A549 (cell line): Measurements from ENCODE around the gene VPS52. TPM values are rescaled to one million over a fixed set of nuclear protein-coding genes. Genes with fewer than 3 reads are reported as not detected.

ENCODE experiments used
- ATAC-seq, 2 experiments: fragments of 200-7000 bp in 1 of 2; fragments of >200 bp in 1 of 2; cut with Nextera tagmentation in 1 of 2; cut with Tn5 transposase in 1 of 2; 3 replicates each; pipeline versions ENCODE4 v1.8.0 to v1.9.1; 2018 to 2020; ENCODE audit warnings: mild to moderate bottlenecking in 1 of 2, moderate library complexity in 1 of 2
- CTCF ChIA-PET: fragments of 300-600 bp; sonication (Branson Sonifier 250); formaldehyde crosslinking; extraction: SDS; loops from one replicate; lab custom pipeline; 2021; ENCODE audit warnings: antibody characterized with exemption, inconsistent platforms; lab: Yijun Ruan, JAX
- POLR2A ChIA-PET: fragments of 350-600 bp; formaldehyde crosslinking; extraction: SDS; loops from one replicate; lab custom pipeline; 2021; ENCODE audit warnings: antibody characterized with exemption, inconsistent platforms; lab: Yijun Ruan, JAX
- DNase-seq, 2 experiments: peaks; one replicate each; pipeline versions ENCODE4 v3.0.0 to v3.0.0-alpha.2; 2011 to 2016; ENCODE audit warnings: low read depth in 1 of 2, low spot score in 1 of 2
- FAIRE-seq: peaks from 2 replicates; lab custom pipeline; 2011; peaks lifted over from hg19 to GRCh38; lab: Jason Lieb, UNC
- H3K27ac ChIP-seq, 2 experiments: fragments of >200 bp; sonication (Bioruptor Twin); formaldehyde crosslinking; 3 replicates each; pipeline ENCODE4 v1.5.1; 2016 to 2017
- H3K4me1 ChIP-seq: fragments of >200 bp; sonication (Bioruptor Twin); formaldehyde crosslinking; 3 replicates; pipeline ENCODE4 v1.6.1; 2016
- H3K4me2 ChIP-seq: fragments of >200 bp; sonication (Bioruptor Twin); formaldehyde crosslinking; 3 replicates; pipeline ENCODE4 v1.6.1; 2016
- H3K4me3 ChIP-seq: fragments of >200 bp; sonication (Bioruptor Twin); formaldehyde crosslinking; 3 replicates; pipeline ENCODE4 v1.5.1; 2016
- H3K9me3 ChIP-seq: fragments of >200 bp; sonication (Bioruptor Twin); formaldehyde crosslinking; 3 replicates; pipeline ENCODE4 v1.6.1; 2016
- CEBPB ChIP-seq, 2 experiments: fragments of >200 bp in 1 of 2; sonication (Bioruptor Twin) in 1 of 2; formaldehyde crosslinking in 1 of 2; IDR thresholded peaks; 2 replicates each; pipeline ENCODE4 v1.6.1; 2012 to 2016
- EP300 ChIP-seq, 2 experiments: fragments of >200 bp; sonication (Bioruptor Twin); formaldehyde crosslinking; IDR thresholded peaks; 2 replicates in 1 of 2; 3 replicates in 1 of 2; pipeline ENCODE4 v1.6.1; 2016 to 2017
- HOXA7 ChIP-seq: fragments of 250-450 bp; sonication (Bioruptor Pico); IDR thresholded peaks from 2 replicates; pipeline ENCODE4 v1.5.0; 2020; ENCODE audit warnings: mild to moderate bottlenecking, moderate library complexity
- HOXB5 ChIP-seq: fragments of 250-450 bp; sonication (Bioruptor Pico); IDR thresholded peaks from 2 replicates; pipeline ENCODE4 v1.5.0; 2020; ENCODE audit warnings: mild to moderate bottlenecking, moderate library complexity
- JUN ChIP-seq, 2 experiments: fragments of >200 bp; sonication (Bioruptor Twin); formaldehyde crosslinking; IDR thresholded peaks; 2 replicates in 1 of 2; 3 replicates in 1 of 2; pipeline ENCODE4 v1.6.1; 2016 to 2017
- NFE2L2 ChIP-seq: fragments of 150-350 bp; conservative IDR thresholded peaks from 2 replicates; pipeline ENCODE4 v1.6.1; 2014; ENCODE audit warnings: low read length
- NPAS2 ChIP-seq: fragments of 250-450 bp; sonication (Bioruptor Pico); IDR thresholded peaks from 2 replicates; pipeline ENCODE4 v1.8.0; 2022; ENCODE audit warnings: mild to moderate bottlenecking, moderate library complexity, borderline replicate concordance
- NR3C1 ChIP-seq: fragments of >200 bp; sonication (Bioruptor Twin); formaldehyde crosslinking; IDR thresholded peaks from 3 replicates; pipeline ENCODE4 v1.6.1; 2017
- POLR2AphosphoS2 ChIP-seq: conservative IDR thresholded peaks from 2 replicates; pipeline ENCODE4 v1.6.1; 2012; ENCODE audit warnings: low read length, improper control_type of control experiment, inconsistent platforms
- RARB ChIP-seq: fragments of 250-450 bp; sonication (Bioruptor Pico); IDR thresholded peaks from 2 replicates; pipeline ENCODE4 v1.8.0; 2021; ENCODE audit warnings: mild to moderate bottlenecking, moderate library complexity
- SMC3 ChIP-seq: fragments of >200 bp; sonication (Bioruptor Twin); formaldehyde crosslinking; IDR thresholded peaks from 3 replicates; pipeline ENCODE4 v1.6.1; 2018; ENCODE audit warnings: inconsistent platforms
- ZFP36 ChIP-seq: fragments of 450-650 bp; IDR thresholded peaks from 2 replicates; pipeline ENCODE4 v1.6.1; 2014; ENCODE audit warnings: borderline replicate concordance; ENCODE audit not compliant: partially characterized antibody
- ZSCAN20 ChIP-seq: fragments of 250-450 bp; sonication (Bioruptor Pico); IDR thresholded peaks from 2 replicates; pipeline ENCODE4 v1.8.0; 2022; ENCODE audit warnings: mild to moderate bottlenecking, moderate library complexity
- WGBS: methylation state at CpG from one replicate; pipeline ENCODE4 v1.1.6; 2017; ENCODE audit errors: missing lambda C conversion rate; 5-methylcytosine and 5-hydroxymethylcytosine counted together
- polyA plus RNA-seq, 4 experiments: library from polyadenylated mRNA; depleted of rRNA in 3 of 4; stranded (reverse); fragments of >200 nt; fragmentation: RNase III in 1 of 4; extraction: RNeasy Plus Mini Kit Qiagen cat#74134 plus additional on column Dnase treatment in 1 of 4; gene quantifications; 2 replicates in 3 of 4; 3 replicates in 1 of 4; pipeline ENCODE4 v1.2.3, GENCODE V29; 2011 to 2017
- TF ChIP-seq, protein P1 (sequence below): fragments of 150-350 bp; IDR thresholded peaks from 2 replicates; pipeline ENCODE4 v1.6.1; 2014; ENCODE audit warnings: low read depth, mild to moderate bottlenecking, low read length
- TF ChIP-seq, protein P2 (sequence below): fragments of 200-600 bp; sonication (generic); IDR thresholded peaks from 2 replicates; pipeline ENCODE4 v1.6.1; 2016; ENCODE audit warnings: antibody characterized with exemption, mild to moderate bottlenecking, moderate library complexity
- TF ChIP-seq, protein P3 (sequence below): fragments of >200 bp; sonication (Bioruptor Twin); formaldehyde crosslinking; IDR thresholded peaks from 2 replicates; pipeline ENCODE4 v1.6.1; 2016
- TF ChIP-seq, protein P4 (sequence below): IDR thresholded peaks from 2 replicates; pipeline ENCODE4 v1.6.1; 2012
- TF ChIP-seq, protein P5 (sequence below): IDR thresholded peaks from 2 replicates; pipeline ENCODE4 v1.6.1; 2012
- TF ChIP-seq, protein P6 (sequence below): fragments of 250-450 bp; sonication (Bioruptor Pico); IDR thresholded peaks from 2 replicates; pipeline ENCODE4 v1.5.0; 2021; ENCODE audit warnings: mild to moderate bottlenecking, moderate library complexity, borderline replicate concordance
- TF ChIP-seq, protein P7 (sequence below): fragments of 250-450 bp; sonication (Bioruptor Pico); IDR thresholded peaks from 2 replicates; pipeline ENCODE4 v1.5.0; 2020; ENCODE audit warnings: low read depth, mild to moderate bottlenecking, moderate library complexity

Gene VPS52
- polyA plus RNA-seq, 2 of the 4 experiments (the other 2 are of a cell fraction), result 22.8 to 38.9 TPM

DNA sequence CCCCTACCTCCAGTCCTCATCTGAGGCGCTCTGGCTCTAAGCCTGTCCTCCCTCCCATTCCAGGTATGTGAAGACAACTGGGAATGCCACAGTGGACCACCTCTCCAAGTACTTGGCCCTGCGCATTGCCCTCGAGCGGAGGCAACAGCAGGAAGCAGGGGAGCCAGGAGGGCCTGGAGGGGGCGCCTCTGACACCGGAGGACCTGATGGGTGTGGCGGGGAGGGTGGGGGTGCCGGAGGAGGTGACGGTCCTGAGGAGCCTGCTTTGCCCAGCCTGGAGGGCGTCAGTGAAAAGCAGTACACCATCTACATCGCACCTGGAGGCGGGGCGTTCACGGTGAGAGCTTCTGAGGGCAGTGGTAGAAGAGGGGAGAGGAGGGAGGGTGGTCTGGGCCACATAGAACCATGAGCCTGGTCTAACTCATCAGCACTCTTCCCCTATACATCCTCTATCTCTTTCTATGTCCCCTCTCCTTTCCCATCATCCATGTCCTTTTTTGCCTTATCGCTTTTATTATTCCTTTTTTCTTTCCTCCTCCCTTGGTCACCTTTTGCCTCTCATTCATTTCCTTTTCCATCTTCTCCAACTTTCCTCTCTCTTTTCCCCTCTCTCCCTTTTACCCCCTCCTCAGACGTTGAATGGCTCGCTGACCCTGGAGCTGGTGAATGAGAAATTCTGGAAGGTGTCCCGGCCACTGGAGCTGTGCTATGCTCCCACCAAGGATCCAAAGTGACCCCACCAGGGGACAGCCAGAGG, 59.8 kb downstream of the VPS52 start:
- ATAC-seq (no peak), FAIRE-seq (no peak), DNase-seq (no peak)
- Histone ChIP-seq H3K9me3 (no peaks in the 10 kb centered on the region), H3K4me3 (no peak overlapping the region), H3K4me1 (peaks cover 12% of the 10 kb centered on the region), H3K4me2 (no peak overlapping the region), H3K27ac (no peak overlapping the region)
- 94% methylated on average over 10 of the region's 18 CpGs for WGBS
- ChIA-PET POLR2A (interaction anchor here (0.5 kb wide), 1 partner anchor 12 kb away, joined by 3 read pairs; no protein-coding TSS in a partner anchor), CTCF (interaction anchor here (1.0 kb wide), 1 partner anchor 37 kb away, joined by 4 read pairs; no protein-coding TSS in a partner anchor)
- TF ChIP-seq NR3C1, result no peak
- TF ChIP-seq, protein P1, sequence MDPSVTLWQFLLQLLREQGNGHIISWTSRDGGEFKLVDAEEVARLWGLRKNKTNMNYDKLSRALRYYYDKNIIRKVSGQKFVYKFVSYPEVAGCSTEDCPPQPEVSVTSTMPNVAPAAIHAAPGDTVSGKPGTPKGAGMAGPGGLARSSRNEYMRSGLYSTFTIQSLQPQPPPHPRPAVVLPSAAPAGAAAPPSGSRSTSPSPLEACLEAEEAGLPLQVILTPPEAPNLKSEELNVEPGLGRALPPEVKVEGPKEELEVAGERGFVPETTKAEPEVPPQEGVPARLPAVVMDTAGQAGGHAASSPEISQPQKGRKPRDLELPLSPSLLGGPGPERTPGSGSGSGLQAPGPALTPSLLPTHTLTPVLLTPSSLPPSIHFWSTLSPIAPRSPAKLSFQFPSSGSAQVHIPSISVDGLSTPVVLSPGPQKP, result no peak
- TF ChIP-seq NPAS2 (CRISPR knock-in tag), result no peak
- no peak for TF ChIP-seq ZFP36
- TF ChIP-seq POLR2AphosphoS2, result no peak
- TF ChIP-seq, protein P2, sequence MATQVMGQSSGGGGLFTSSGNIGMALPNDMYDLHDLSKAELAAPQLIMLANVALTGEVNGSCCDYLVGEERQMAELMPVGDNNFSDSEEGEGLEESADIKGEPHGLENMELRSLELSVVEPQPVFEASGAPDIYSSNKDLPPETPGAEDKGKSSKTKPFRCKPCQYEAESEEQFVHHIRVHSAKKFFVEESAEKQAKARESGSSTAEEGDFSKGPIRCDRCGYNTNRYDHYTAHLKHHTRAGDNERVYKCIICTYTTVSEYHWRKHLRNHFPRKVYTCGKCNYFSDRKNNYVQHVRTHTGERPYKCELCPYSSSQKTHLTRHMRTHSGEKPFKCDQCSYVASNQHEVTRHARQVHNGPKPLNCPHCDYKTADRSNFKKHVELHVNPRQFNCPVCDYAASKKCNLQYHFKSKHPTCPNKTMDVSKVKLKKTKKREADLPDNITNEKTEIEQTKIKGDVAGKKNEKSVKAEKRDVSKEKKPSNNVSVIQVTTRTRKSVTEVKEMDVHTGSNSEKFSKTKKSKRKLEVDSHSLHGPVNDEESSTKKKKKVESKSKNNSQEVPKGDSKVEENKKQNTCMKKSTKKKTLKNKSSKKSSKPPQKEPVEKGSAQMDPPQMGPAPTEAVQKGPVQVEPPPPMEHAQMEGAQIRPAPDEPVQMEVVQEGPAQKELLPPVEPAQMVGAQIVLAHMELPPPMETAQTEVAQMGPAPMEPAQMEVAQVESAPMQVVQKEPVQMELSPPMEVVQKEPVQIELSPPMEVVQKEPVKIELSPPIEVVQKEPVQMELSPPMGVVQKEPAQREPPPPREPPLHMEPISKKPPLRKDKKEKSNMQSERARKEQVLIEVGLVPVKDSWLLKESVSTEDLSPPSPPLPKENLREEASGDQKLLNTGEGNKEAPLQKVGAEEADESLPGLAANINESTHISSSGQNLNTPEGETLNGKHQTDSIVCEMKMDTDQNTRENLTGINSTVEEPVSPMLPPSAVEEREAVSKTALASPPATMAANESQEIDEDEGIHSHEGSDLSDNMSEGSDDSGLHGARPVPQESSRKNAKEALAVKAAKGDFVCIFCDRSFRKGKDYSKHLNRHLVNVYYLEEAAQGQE, result no peak
- TF ChIP-seq, protein P3, sequence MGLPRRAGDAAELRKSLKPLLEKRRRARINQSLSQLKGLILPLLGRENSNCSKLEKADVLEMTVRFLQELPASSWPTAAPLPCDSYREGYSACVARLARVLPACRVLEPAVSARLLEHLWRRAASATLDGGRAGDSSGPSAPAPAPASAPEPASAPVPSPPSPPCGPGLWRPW, result no peak
- TF ChIP-seq, protein P4, sequence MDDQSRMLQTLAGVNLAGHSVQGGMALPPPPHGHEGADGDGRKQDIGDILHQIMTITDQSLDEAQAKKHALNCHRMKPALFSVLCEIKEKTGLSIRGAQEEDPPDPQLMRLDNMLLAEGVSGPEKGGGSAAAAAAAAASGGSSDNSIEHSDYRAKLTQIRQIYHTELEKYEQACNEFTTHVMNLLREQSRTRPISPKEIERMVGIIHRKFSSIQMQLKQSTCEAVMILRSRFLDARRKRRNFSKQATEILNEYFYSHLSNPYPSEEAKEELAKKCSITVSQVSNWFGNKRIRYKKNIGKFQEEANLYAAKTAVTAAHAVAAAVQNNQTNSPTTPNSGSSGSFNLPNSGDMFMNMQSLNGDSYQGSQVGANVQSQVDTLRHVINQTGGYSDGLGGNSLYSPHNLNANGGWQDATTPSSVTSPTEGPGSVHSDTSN, result no peak
- no peak for TF ChIP-seq RARB (CRISPR knock-in tag)
- TF ChIP-seq CEBPB (IDR thresholded peaks at IDR 0.05), result no peak
- no peak for TF ChIP-seq HOXB5 (CRISPR knock-in tag)
- no peak for TF ChIP-seq HOXA7 (CRISPR knock-in tag)
- TF ChIP-seq ZSCAN20 (CRISPR knock-in tag), result no peak
- TF ChIP-seq SMC3, result no peak
- TF ChIP-seq NFE2L2, result no peak
- no peak for TF ChIP-seq JUN (IDR thresholded peaks at IDR 0.05)

DNA sequence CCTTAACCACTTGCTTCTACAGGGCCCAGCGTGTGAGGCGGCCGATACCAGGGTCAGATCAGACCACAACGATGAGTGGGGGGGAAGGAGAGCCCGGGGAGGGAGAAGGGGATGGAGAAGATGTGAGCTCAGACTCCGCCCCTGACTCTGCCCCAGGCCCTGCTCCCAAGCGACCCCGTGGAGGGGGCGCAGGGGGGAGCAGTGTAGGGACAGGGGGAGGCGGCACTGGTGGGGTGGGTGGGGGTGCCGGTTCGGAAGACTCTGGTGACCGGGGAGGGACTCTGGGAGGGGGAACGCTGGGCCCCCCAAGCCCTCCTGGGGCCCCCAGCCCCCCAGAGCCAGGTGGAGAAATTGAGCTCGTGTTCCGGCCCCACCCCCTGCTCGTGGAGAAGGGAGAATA, 60.5 kb downstream of the VPS52 start:
- H3K9me3 ChIP-seq, result no peaks in the 10 kb centered on the region
- WGBS, result 77% methylated on average over 8 of the region's 17 CpGs

More for the DNA sequence above, 60.5 kb downstream of the VPS52 start:
- no peak overlapping the region for H3K4me2 ChIP-seq
- CTCF ChIA-PET, result no interaction called here
- no peak overlapping the region for H3K4me3 ChIP-seq
- no peak for FAIRE-seq
- no peak for DNase-seq
- TF ChIP-seq, protein P5, sequence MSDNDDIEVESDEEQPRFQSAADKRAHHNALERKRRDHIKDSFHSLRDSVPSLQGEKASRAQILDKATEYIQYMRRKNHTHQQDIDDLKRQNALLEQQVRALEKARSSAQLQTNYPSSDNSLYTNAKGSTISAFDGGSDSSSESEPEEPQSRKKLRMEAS, result no peak
- TF ChIP-seq ZFP36 (no peak), EP300 (IDR thresholded peaks at IDR 0.05) (no peak), HOXA7 (CRISPR knock-in tag) (no peak)
- TF ChIP-seq, protein P6, sequence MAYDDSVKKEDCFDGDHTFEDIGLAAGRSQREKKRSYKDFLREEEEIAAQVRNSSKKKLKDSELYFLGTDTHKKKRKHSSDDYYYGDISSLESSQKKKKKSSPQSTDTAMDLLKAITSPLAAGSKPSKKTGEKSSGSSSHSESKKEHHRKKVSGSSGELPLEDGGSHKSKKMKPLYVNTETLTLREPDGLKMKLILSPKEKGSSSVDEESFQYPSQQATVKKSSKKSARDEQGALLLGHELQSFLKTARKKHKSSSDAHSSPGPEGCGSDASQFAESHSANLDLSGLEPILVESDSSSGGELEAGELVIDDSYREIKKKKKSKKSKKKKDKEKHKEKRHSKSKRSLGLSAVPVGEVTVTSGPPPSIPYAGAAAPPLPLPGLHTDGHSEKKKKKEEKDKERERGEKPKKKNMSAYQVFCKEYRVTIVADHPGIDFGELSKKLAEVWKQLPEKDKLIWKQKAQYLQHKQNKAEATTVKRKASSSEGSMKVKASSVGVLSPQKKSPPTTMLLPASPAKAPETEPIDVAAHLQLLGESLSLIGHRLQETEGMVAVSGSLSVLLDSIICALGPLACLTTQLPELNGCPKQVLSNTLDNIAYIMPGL (CRISPR knock-in tag), result no peak
- TF ChIP-seq, protein P1, result no peak
- TF ChIP-seq, protein P7, sequence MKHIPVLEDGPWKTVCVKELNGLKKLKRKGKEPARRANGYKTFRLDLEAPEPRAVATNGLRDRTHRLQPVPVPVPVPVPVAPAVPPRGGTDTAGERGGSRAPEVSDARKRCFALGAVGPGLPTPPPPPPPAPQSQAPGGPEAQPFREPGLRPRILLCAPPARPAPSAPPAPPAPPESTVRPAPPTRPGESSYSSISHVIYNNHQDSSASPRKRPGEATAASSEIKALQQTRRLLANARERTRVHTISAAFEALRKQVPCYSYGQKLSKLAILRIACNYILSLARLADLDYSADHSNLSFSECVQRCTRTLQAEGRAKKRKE (CRISPR knock-in tag), result no peak
- TF ChIP-seq, protein P4, result no peak
- TF ChIP-seq, all 56 proteins: peak for 0
- Histone ChIP-seq H3K4me1 (peaks cover 19% of the 10 kb centered on the region), H3K27ac (no peak overlapping the region)
- ATAC-seq, result no peak
- POLR2A ChIA-PET, result interaction anchor here (0.5 kb wide), 1 partner anchor 11 kb away, joined by 3 read pairs; no protein-coding TSS in a partner anchor
